HG03097 (cell line): ENCODE data around the gene HLA-E.
"Not testable (repeated sequence)": the region's sequence is repeated elsewhere in the genome, so short reads cannot be mapped to it uniquely, and the experiment has no call there.

Experiments used
- ATAC-seq: cut with Tn5 transposase; IDR thresholded peaks from one replicate; pipeline ENCODE4 v1.9.1; 2021; ENCODE audit not compliant: unreplicated experiment, low FRiP score

The HLA-E gene

GRCh38 chr6:30480536-30481156, 8.7 kb upstream of the HLA-E start:
- ATAC-seq, result no peak

- no peak for ATAC-seq
Measured at GRCh38 chr6:30481211-30481964, 7.9 kb upstream of the HLA-E start.

DNA sequence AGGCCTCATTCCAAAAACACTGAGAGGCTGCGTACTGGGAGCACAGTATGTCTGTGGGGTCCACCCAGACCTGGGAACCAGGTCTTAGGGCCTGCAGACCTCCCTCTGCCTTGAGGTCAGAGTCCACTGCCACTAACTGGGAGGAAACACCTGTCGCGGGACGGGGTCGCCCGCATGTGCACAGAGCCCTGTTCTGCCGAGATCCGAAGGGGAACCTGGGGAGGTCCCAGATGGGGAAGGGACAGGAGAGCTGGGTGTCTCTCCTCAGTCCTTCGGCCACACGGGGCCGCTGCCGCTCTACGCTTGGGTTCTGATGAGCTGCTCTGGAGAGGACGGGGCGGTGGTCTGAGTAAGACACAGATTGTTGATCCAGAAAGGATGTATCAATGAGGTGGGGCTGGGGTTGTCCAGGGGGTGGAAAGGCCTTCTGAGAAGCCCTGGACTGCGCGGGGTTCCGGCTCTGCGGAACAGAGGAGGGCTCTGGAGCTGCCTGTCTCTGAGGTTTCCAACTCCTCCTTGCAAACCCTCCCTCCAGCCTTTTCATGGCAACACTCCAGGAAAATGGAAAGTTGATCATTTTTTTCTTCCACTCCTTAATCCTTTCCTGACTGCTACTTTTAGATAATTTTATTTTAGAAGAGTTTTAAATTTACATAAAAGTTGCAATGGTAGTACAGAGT, 7.2 kb upstream of the HLA-E start:
- ATAC-seq, result peak; percentile 55

- no peak for ATAC-seq
Measured at GRCh38 chr6:30483677-30484279, 5.5 kb upstream of the HLA-E start.

DNA sequence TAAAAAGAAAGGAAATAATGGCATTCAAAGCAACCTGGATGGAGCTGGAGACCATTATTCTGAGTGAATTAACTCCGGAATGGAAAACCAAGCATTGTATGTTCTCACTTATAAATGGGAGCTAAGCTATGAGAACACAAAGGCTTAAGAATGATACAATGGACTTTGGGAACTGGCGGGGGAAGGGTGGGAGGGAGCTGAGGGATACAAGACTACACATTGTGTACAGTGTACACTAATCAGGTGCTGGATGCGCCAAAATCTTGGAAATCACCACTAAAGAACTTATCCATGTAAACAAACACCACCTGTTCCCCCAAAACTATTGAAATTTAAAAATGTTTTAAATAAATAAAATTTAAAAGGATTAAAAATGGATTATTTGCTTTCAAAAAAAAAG, 4.1 kb upstream of the HLA-E start:
- no peak for ATAC-seq

DNA sequence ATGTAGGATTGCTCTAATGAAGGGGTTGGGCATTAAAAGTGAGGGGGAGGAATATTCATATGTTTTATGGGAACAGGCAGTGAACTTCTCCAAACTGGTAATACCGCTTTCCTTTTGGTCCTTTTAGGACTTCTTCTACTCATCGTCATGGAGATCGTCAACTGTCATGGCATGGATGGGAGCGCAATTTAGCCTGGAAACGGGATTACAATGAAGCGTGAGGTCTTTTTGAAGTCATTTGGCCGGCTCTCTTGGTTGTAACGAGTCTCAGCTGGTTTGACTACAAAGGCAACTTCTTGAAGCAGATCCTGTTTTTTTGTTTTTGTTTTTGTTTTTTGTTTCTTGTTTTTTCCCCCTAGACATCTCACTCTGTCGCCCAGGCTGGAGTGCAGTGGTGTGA, 1.4 kb upstream of the HLA-E start:
- no peak for ATAC-seq

GRCh38 chr6:30488697-30489080, 620 bp upstream of the HLA-E start:
- not testable (repeated sequence) for ATAC-seq

- ATAC-seq, result no peak
Measured at GRCh38 chr6:30490026-30490876, 942 bp downstream of the HLA-E start.

GRCh38 chr6:30491291-30491953, 2.1 kb downstream of the HLA-E start:
- ATAC-seq, result not testable (repeated sequence)

- no peak for ATAC-seq
Measured at GRCh38 chr6:30491991-30492952, 3.0 kb downstream of the HLA-E start.

GRCh38 chr6:30493643-30494250, 4.4 kb downstream of the HLA-E start:
- ATAC-seq, result no peak

GRCh38 chr6:30494291-30494861, 5.1 kb downstream of the HLA-E start:
- ATAC-seq, result no peak

GRCh38 chr6:30495060-30495459, 5.8 kb downstream of the HLA-E start:
- not testable (repeated sequence) for ATAC-seq

GRCh38 chr6:30495993-30496392, 6.7 kb downstream of the HLA-E start:
- no peak for ATAC-seq

DNA sequence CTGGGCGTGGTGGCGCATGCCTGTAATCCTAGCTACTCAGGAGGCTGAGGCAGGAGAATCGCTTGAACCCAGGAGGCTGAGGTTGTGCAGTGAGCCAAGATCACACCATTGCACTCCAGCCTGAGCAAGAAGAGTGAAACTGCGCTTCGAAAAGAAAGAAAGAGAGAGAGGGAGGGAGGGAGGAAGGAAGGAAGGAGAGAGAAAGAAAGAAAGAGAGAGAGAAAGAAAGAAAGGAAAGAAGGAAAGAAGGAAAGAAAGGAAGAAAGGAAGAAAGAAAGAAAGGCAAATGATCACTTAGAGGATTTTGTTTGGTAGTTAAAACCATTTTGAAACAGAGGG, 7.9 kb downstream of the HLA-E start:
- not testable (repeated sequence) for ATAC-seq

- no peak for ATAC-seq
Measured at GRCh38 chr6:30497714-30498113, 8.4 kb downstream of the HLA-E start.

- ATAC-seq, result not testable (repeated sequence)
Measured at GRCh38 chr6:30498705-30499104, 9.4 kb downstream of the HLA-E start.
